IPS DF 4.7 (cell line): ENCODE results near the gene MAP2K2.
"Not testable (repeated sequence)": the region's sequence is repeated elsewhere in the genome, so short reads cannot be mapped to it uniquely, and the experiment has no call there.

Source experiments
- DNase-seq: peaks from one replicate; pipeline ENCODE4 v3.0.0-alpha.2; 2013; ENCODE audit warnings: low spot score; ENCODE audit errors: extremely low read depth

Gene MAP2K2

GRCh38 chr19:4130744-4131438, 7.0 kb upstream of the MAP2K2 start:
- DNase-seq, result no peak

- not testable (repeated sequence) for DNase-seq
Measured at GRCh38 chr19:4129050-4129449, 5.1 kb upstream of the MAP2K2 start.

GRCh38 chr19:4127322-4127721, 3.4 kb upstream of the MAP2K2 start:
- DNase-seq, result not testable (repeated sequence)

GRCh38 chr19:4124638-4125037, 716 bp upstream of the MAP2K2 start:
- DNase-seq, result no peak

GRCh38 chr19:4122480-4122879, 1.4 kb downstream of the MAP2K2 start:
- no peak for DNase-seq

GRCh38 chr19:4121815-4122214, 2.1 kb downstream of the MAP2K2 start:
- DNase-seq, result no peak

GRCh38 chr19:4121273-4121612, 2.7 kb downstream of the MAP2K2 start:
- no peak for DNase-seq

- DNase-seq, result no peak
Measured at GRCh38 chr19:4120559-4121272, 3.2 kb downstream of the MAP2K2 start.

GRCh38 chr19:4119763-4120162, 4.2 kb downstream of the MAP2K2 start:
- DNase-seq, result no peak

GRCh38 chr19:4115818-4116385, 8.0 kb downstream of the MAP2K2 start:
- no peak for DNase-seq

- no peak for DNase-seq
Measured at GRCh38 chr19:4115050-4115817, 8.7 kb downstream of the MAP2K2 start.

- no peak for DNase-seq
Measured at GRCh38 chr19:4114181-4114580, 9.7 kb downstream of the MAP2K2 start.

- no peak for DNase-seq
Measured at GRCh38 chr19:4113398-4114088, 10.4 kb downstream of the MAP2K2 start.

- no peak for DNase-seq
Measured at GRCh38 chr19:4112367-4112766, 11.6 kb downstream of the MAP2K2 start.

- no peak for DNase-seq
Measured at GRCh38 chr19:4109626-4109945, 14.3 kb downstream of the MAP2K2 start.

- no peak for DNase-seq
Measured at GRCh38 chr19:4108767-4109625, 14.9 kb downstream of the MAP2K2 start.

- no peak for DNase-seq
Measured at GRCh38 chr19:4103080-4103433, 20.9 kb downstream of the MAP2K2 start.

- DNase-seq, result no peak
Measured at GRCh38 chr19:4102339-4103079, 21.4 kb downstream of the MAP2K2 start.

- no peak for DNase-seq
Measured at GRCh38 chr19:4101496-4101770, 22.5 kb downstream of the MAP2K2 start.
